GM12872 (cell line): ENCODE data around the gene CD27.

Experiments used
- CTCF ChIP-seq: IDR thresholded peaks from 3 replicates; pipeline ENCODE4 v1.5.1; 2011; ENCODE audit warnings: low read depth, mild to moderate bottlenecking, low read length, moderate library complexity; ENCODE audit not compliant: insufficient read depth

Gene CD27

GRCh38 chr12:6478416-6478815, 33.7 kb downstream of the CD27 start:
- no peak for TF ChIP-seq CTCF

GRCh38 chr12:6488240-6488639, 43.5 kb downstream of the CD27 start:
- no peak for TF ChIP-seq CTCF

GRCh38 chr12:6489449-6489848, 44.7 kb downstream of the CD27 start:
- no peak for TF ChIP-seq CTCF

- no peak for TF ChIP-seq CTCF
Measured at GRCh38 chr12:6492838-6493496, 48.2 kb downstream of the CD27 start, which contains the start of gene MRPL51. TSS of gene MRPL51 (minus strand) at chr12:6493262. CDS start at chr12:6493136, 126 bp downstream.

- TF ChIP-seq CTCF = peak; percentile 33; the same call in 2 of the 3 replicates
Measured at GRCh38 chr12:6493497-6494257, 48.9 kb downstream of the CD27 start, which contains the start of gene NCAPD2. TSS of gene NCAPD2 (plus strand) at chr12:6494102. CDS start at chr12:6495099, 997 bp downstream.

GRCh38 chr12:6494258-6494743, 49.5 kb downstream of the CD27 start:
- TF ChIP-seq CTCF = peak; percentile 33; the same call in 2 of the 3 replicates

GRCh38 chr12:6494968-6495367, 50.2 kb downstream of the CD27 start:
- TF ChIP-seq CTCF = no peak
